GM18907 (cell line): ENCODE data around the gene RFX3.
"Not testable (repeated sequence)": the region's sequence is repeated elsewhere in the genome, so short reads cannot be mapped to it uniquely, and the experiment has no call there.

Experiments
- ATAC-seq: cut with Tn5 transposase; IDR thresholded peaks from one replicate; pipeline ENCODE4 v1.9.1; 2021; ENCODE audit warnings: mild to moderate bottlenecking, moderate library complexity; ENCODE audit not compliant: unreplicated experiment

Gene RFX3

GRCh38 chr9:3361116-3361515, 164.7 kb downstream of the RFX3 start:
- ATAC-seq = no peak

- no peak for ATAC-seq
Observed at GRCh38 chr9:3360245-3360644, 165.6 kb downstream of the RFX3 start.

- ATAC-seq = no peak
Observed at GRCh38 chr9:3359778-3360177, 166.0 kb downstream of the RFX3 start.

GRCh38 chr9:3359048-3359692, 166.6 kb downstream of the RFX3 start:
- ATAC-seq = no peak

DNA sequence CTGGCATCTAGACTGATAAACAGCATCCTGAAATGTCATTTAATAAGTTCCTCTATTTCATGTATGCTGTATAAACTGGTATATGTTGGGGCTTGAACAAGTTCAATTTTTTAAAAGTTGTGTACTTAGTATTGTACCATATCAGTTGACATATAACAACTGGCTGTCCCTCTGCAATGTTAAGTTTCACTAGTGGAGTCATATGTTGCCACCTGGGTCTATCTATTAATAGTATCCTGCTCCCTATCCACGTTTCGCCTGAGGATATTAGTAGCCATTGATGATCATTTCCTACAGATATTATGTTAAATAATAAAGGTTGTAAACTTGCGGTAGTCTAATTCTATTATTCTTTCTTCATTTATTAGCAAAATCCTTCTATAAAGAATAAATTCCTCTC, 177.6 kb downstream of the RFX3 start:
- ATAC-seq = no peak

DNA sequence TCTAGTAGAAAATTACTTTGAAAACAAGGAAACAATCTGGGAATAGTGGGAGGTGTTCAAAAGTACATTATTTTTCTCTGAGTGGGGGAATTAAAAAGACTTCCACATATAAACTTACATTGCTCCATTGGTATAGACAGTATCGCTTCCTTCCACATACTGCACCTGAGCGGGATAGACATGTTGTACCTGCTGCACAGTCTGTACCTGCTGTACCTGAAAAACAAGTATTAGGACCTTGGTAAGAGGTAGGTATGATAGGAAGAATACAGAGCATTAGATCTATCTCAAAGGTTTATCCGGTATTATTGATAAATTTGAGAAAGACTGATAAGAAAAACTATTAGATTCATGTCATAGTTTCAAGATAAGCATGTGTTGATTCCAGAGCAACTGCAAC, 179.3 kb downstream of the RFX3 start:
- ATAC-seq = no peak

DNA sequence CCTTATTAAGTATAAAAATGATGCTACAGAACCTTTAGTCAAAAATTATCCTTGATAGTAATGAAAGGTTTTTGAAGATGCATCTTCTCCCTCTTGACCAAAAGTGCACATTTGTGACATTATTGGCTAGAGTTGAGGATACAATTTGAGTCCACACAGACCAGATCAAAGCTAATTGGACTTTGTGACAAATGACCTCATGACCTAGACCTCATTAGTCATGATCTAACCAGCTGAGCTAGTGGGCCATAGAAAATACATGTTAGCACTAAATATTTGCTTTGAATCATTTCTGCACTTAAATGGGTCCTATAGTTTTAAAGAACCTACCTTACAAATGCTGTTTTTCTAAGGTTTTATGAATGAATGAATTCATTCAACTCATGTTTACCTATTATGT, 182.1 kb downstream of the RFX3 start:
- no peak for ATAC-seq

DNA sequence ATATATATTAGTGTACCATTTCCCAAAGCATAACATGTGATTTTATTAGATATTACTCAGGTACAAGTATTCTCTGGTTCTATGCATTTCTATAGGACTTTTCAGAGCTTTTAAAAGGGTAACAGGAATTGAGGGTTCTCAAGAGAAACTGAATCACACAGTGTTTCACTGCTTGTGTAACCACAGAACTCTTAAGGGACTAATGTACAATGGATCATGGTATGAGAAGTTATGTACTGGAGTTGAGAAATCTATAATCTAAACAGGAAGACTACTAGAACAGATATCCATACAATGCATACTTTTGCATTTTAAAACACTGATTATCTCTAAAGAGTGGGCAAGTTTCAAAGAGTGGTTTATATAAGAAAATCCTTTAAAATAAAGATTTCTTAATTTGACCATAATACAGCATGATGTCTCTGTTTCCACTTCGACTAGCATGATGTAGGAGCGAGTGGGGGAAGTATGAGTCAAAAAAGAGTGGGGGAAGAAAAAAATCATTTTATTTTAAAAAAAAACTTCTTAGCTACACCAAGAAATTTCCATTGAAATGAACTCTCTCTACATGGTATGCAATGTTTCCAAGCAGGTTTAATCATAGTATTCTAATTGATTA, 183.5 kb downstream of the RFX3 start:
- ATAC-seq = no peak

DNA sequence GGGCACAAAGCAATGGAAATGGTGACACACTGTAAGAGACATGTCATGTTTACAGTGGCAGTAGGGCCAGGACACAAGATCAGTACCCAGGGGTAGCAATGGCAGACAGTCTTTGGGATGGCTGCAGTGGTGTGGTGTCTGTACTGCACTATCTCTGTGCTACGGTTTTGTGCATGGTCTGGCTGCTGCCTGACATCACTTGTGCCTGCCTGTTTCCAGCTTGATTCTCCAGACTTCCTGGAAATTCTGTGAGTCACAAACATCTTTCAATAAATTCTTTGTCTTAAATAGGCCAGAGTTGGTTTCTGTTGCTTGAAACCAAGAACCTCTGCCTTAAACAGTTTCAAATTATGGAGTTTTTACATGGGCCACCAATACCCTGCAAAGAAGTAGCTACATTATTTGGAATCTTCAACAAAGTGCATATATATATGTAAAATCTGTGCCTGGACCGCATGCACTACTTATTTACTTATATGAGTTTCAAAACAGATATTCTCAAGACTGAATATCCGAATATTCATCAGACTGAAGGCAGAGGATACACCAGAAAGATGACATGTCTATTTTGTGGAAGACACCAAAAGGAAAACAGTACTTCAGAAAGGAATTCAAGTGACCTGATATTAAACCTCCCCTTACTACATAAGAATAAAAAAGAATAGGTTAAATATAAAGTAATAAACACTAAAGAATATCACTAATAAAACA, 188.1 kb downstream of the RFX3 start:
- no peak for ATAC-seq

- ATAC-seq = no peak
Observed at GRCh38 chr9:3336951-3337350, 188.8 kb downstream of the RFX3 start.

GRCh38 chr9:3332802-3333201, 193.0 kb downstream of the RFX3 start:
- no peak for ATAC-seq

DNA sequence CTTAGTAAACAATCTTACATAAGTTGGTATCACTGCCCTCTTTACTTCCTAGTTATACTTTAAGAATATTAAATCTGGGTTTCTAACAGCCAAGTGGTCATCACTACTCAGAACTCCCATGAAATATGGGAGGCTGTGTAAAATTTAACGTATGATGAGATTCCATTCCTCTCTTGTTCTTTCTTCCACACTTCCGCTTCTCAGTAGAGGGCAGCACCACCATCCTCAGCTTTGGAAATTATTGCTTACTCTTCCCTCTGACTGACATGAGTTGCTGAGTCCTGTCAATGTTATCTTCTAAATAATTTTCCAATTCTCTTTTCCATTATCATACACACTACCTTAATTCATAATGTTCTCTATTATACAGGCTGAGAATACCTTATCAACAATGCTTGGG, 194.0 kb downstream of the RFX3 start:
- no peak for ATAC-seq

DNA sequence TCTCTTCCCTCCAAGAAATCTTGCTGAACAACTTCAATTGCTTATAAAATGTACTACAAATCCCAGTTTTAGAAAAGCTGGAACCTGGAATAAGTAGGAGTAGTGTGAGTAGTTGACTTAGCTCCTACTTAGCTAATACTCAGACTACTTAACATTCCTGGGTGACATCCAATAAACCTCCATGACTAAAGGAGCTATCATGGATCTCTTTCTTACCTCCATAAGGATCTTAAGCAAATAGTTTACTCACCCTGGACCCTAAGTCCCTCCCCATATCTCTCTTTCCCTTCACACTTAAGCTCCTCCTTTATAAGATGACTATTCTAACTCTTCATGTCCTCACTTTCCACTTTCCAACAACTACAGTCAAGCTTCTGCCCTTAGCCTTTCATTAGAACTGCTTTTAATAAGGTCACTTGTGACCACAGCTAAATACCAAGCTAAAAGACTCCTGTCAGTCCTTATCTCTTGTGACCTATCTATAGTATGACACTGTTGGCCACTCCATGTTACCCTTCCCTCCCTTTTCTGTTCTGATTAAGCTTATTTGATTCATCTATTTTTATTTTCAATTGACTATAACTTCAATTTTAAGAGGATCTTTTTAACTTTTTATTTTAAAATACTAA, 194.9 kb downstream of the RFX3 start:
- ATAC-seq = no peak

DNA sequence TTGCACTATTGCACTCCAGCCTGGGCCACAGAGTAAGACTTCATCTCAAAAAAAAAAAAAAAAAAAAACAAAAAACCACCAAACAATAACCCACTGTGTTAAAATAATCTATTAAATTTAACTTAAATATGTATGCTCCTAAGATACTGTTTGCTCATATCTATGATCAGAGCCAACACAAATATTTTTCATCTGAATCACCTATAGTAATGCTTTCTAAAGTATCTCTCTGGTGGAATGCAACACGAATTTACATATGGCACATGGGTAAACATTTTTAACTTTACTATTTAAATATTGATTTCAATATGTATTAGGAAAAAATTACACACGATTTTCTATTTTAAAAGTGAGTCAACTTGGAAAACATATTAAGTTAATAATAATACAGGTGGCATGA, 196.4 kb downstream of the RFX3 start:
- no peak for ATAC-seq

GRCh38 chr9:3323714-3324113, 202.1 kb downstream of the RFX3 start:
- no peak for ATAC-seq

DNA sequence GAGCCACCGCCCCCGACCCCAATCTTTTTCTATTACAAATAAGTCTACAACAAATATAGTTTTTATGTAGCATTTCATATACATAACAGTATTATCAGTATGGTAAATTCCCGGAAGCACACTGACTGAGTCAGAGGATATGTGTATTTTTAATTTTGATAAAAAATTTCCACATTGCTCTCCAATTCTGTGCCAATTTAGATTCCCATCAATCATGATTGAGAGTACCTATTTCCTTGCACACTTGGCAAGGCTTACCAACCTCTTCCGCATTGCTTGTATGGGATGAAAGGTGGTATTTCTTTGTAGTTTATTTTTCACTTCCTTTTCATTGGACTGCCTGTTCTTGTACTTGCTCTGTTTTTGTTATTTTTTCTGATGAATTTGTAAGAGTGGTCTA, 204.6 kb downstream of the RFX3 start:
- ATAC-seq = no peak

DNA sequence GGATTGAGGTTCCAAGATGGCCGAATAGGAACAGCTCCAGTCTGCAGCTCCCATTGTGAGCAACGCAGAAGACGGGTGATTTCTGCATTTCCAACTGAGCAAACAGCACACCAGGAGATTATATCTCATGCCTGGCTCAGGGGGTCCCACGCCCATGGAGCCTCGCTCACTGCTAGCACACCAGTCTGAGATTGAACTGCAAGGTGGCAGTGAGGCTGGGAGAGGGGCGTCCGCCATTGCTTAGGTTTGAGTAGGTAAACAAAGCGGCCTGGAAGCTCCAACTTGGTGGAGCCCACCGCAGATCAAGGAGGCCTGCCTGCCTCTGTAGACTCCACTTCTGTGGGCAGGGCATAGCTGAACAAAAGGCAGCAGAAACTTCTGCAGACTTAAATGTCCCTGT, 213.2 kb downstream of the RFX3 start:
- not testable (repeated sequence) for ATAC-seq

- no peak for ATAC-seq
Observed at GRCh38 chr9:3308609-3309008, 217.2 kb downstream of the RFX3 start.

- ATAC-seq = not testable (repeated sequence)
Observed at GRCh38 chr9:3304388-3304787, 221.4 kb downstream of the RFX3 start.

DNA sequence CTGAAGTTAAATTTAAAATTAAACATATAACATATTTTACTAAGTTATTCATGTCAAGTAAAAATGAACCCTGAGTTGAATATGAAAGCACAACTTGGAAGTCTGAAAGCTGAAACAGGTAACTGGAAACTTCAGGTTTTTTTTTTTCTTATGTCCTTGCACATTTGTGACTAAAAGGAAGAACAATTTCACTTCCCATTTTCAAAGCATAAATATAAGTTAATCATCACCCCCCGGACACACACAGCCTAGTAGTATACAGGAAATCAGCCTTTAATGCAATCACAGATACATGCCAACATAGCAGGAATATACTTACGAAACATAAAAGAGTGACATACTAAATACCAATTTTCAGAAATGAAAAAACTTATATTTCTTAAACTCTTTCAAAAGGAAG, 225.9 kb downstream of the RFX3 start:
- ATAC-seq = peak; percentile 99

- ATAC-seq = no peak
Observed at GRCh38 chr9:3296536-3296935, 229.3 kb downstream of the RFX3 start.

DNA sequence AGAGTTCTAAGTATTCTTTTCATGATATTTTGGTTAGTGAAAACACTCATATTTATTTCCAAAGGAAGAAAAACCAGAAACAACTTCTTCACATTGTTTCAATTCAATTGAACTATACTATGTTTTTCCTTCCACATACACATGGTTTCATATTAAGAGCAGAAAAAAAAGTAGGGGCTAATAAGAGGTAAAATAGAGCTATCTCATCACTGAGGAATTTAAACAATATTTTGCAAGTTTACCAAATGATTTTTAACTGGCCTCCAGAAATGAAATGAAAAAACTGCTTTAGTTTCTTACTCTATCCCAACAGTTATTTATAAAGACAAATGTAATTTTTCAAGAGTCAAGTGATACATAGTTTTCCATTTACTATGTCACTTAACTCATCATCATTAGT, 233.5 kb downstream of the RFX3 start:
- ATAC-seq = no peak
